Tibial nerve (tissue), 3 donors: ENCODE data around the gene HSPD1.

Experiments used
- POLR2A ChIP-seq, 2 donors: fragments of 450-650 bp; IDR thresholded peaks; one replicate each; pipeline ENCODE4 v1.6.1; 2017; ENCODE audit warnings: antibody characterized with exemption in 2 of 2, mild to moderate bottlenecking in 2 of 2, moderate library complexity in 2 of 2
- TF ChIP-seq, protein P1 (sequence below), 5 experiments: fragments of 200-600 bp in 3 of 5; fragments of 450-650 bp in 2 of 5; sonication (generic) in 3 of 5; IDR thresholded peaks; one replicate each; pipeline ENCODE4 v1.5.1; 2016 to 2019; ENCODE audit warnings: antibody characterized with exemption in 5 of 5, mild to moderate bottlenecking in 3 of 5, moderate library complexity in 2 of 5

DNA sequence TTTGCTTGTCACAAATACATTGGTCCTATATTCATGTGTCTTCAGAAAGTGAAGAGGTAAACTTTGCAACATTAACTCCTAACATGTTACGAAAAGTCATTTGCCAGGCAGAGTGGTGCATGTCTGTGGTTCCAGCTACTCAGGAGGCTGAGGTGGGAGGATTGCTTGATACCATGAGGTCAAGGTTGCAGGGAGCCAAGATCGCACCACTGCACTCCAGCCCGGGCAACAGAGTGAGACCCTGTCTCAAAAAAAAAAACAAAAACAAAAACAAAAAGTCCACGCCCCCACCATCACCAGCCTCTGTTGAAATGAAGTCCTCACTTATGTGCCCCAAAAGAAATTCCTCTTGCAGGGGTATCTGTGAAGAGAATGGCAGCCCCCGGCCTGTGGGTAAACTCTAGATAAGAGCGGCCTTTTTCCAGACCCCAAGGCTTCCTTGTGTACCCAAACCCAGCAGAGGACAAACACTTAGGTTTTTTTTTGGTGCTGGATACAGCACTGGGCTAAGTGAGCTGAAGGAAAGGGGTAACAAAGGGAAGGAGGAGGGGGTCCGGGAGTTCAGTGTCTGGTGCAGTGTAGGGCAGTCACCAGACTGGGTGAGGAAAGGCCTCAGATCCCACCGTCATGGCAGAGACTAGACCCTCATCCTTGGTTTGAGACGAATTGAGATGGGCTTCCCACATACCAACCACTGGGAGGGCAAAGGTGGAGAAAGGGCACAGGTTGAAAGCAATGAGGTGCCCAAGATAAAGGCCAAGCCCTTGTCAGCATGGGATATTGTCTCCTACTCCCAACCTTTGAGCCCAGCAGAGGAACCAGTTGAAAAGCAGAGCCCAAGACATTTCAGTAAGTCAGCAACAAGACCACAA, 19.2 kb downstream of the HSPD1 start:
- TF ChIP-seq POLR2A (IDR thresholded peaks at IDR 0.05) = no peak
- TF ChIP-seq, protein P1, sequence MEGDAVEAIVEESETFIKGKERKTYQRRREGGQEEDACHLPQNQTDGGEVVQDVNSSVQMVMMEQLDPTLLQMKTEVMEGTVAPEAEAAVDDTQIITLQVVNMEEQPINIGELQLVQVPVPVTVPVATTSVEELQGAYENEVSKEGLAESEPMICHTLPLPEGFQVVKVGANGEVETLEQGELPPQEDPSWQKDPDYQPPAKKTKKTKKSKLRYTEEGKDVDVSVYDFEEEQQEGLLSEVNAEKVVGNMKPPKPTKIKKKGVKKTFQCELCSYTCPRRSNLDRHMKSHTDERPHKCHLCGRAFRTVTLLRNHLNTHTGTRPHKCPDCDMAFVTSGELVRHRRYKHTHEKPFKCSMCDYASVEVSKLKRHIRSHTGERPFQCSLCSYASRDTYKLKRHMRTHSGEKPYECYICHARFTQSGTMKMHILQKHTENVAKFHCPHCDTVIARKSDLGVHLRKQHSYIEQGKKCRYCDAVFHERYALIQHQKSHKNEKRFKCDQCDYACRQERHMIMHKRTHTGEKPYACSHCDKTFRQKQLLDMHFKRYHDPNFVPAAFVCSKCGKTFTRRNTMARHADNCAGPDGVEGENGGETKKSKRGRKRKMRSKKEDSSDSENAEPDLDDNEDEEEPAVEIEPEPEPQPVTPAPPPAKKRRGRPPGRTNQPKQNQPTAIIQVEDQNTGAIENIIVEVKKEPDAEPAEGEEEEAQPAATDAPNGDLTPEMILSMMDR (IDR thresholded peaks at IDR 0.05) = no peak
